SK-N-MC (cell line): ENCODE data around the gene SPATA20.

Experiments used
- EZH2 ChIP-seq: fragments of 200-600 bp; sonication (generic); IDR thresholded peaks from one replicate; pipeline ENCODE4 v1.6.1; 2017; ENCODE audit warnings: antibody characterized with exemption
- FOXP2 ChIP-seq: optimal IDR thresholded peaks from 2 replicates; pipeline ENCODE3; 2011; ENCODE audit warnings: mild to moderate bottlenecking, moderate library complexity; ENCODE audit not compliant: insufficient read depth; ENCODE audit errors: extremely low read length, control extremely low read depth
- POLR2AphosphoS5 ChIP-seq: IDR thresholded peaks from 2 replicates; pipeline ENCODE4 v1.6.1; 2012; ENCODE audit warnings: mild to moderate bottlenecking, low read depth, low read length, borderline replicate concordance

DNA sequence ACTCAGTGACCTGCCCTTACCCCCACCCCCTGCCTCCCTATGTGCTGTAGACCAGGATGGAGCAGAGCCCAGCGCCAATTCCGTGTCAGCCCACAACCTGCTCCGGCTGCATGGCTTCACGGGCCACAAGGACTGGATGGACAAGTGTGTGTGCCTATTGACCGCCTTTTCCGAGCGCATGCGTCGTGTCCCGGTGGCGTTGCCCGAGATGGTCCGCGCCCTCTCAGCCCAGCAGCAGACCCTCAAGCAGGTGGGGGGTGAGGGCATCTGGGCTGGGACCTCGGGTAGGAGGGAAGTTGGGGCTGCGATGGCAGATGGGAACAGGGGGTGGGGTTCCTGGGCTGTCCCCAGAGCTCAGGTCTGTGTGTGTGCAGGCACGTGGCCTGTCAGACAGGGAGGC lies 7.2 kb downstream of the SPATA20 start:
- TF ChIP-seq POLR2AphosphoS5 (no peak), EZH2 (no peak), FOXP2 (no peak)
